T1000 (cell line): Measurements from ENCODE around the gene EFEMP1.
"Not testable (repeated sequence)": the region's sequence is repeated elsewhere in the genome, so short reads cannot be mapped to it uniquely, and the experiment has no call there.

Source experiments
- DNase-seq: peaks from one replicate; lab custom pipeline; 2025; ENCODE audit warnings: mixed read lengths; lab: John Stamatoyannopoulos, UW

EFEMP1 gene

DNA sequence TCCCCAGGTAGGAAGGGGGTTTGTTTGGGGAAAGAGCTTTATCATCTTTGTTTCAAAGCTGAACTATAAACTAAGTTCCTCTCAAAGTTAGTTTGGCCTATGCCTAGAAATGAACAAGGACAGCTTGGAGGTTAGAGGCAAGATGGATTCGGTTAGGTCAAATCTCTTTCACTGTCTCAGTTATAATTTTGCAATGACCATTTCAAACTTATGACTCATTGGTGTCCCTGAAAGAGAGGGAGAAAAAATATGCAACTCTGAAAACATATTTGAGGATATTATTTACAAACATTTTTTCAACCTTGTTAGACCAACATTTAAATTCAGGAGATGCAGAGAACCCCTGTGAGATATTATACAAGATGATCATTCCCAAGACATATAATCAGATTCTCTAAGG lies 95.7 kb downstream of the EFEMP1 start:
- no peak for DNase-seq

- not testable (repeated sequence) for DNase-seq
Observed at GRCh38 chr2:55827428-55827827, 96.2 kb downstream of the EFEMP1 start.

- DNase-seq = no peak
Observed at GRCh38 chr2:55826246-55826645, 97.3 kb downstream of the EFEMP1 start.

DNA sequence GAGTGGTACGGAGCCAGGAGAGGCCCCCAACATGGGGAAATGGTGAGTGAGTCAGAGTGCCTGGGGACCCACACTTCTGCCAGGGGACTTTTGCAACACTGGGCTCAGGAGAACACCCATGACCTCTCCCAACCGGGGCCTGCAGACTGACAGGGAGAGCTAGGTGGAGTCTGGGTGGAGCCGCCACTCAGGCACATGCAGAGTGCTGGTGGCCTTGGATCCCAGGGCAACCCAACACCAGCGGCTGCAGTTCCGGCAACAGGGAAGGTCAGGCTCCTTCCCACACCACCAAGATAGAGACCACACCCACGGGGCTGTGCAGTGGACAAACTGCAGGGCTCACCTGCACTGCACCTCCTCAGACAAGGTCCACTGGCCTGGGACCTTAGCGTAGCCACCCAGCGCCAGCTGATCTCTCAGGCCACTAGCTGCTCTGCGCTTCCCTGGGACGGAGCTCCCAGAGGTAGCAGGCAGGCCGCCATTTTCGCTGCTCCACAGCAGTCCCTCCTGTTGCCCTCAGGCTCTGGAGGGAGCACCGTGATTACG lies 99.0 kb downstream of the EFEMP1 start:
- DNase-seq = no peak
